ENCODE data around the gene HSCB.
"Not testable (repeated sequence)": the region's sequence is repeated elsewhere in the genome, so short reads cannot be mapped to it uniquely, and the experiment has no call there.

HSCB gene, protein sequence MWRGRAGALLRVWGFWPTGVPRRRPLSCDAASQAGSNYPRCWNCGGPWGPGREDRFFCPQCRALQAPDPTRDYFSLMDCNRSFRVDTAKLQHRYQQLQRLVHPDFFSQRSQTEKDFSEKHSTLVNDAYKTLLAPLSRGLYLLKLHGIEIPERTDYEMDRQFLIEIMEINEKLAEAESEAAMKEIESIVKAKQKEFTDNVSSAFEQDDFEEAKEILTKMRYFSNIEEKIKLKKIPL

DNA sequence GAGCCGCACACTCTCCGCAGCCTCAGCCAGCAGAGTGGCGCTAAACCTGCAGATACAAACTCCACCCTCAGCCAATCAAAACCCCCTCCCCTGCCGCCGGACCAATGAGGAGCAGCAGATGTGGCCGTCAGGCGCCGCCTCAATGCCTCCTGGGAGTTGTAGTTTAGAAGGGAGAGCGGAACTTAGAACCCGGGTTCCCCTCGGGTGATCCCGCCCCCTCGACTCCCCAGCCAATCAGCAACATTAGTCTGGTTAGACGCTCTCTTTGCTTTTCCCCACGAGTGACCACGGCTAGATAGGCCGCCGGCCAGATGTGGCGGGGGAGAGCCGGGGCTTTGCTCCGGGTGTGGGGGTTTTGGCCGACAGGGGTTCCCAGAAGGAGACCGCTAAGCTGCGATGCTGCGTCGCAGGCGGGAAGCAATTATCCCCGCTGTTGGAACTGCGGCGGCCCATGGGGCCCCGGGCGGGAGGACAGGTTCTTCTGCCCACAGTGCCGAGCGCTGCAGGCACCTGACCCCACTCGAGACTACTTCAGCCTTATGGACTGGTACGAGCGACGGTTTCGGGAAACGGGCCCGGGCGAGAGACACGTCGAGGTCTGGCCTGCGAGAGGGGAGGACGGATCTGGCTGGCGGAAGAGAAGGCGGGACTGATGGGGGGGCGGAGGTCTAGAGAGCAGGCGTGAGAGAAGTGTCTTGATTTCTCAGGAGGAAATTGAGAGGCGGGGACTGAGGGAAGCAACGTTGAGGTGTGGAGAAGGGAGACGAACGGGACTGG lies at the start of gene HSCB, which contains the start of gene CHEK2:
HSCB (plus strand) TSS at position 255 of the 777 bp plus-strand sequence; CDS start at position 312, 57 bp downstream.
CHEK2 (minus strand) TSS at position 36 of the 777 bp plus-strand sequence. CDS start 7,099 bp downstream, outside the sequence.
- DNase-seq: peak; percentile 100

DNA sequence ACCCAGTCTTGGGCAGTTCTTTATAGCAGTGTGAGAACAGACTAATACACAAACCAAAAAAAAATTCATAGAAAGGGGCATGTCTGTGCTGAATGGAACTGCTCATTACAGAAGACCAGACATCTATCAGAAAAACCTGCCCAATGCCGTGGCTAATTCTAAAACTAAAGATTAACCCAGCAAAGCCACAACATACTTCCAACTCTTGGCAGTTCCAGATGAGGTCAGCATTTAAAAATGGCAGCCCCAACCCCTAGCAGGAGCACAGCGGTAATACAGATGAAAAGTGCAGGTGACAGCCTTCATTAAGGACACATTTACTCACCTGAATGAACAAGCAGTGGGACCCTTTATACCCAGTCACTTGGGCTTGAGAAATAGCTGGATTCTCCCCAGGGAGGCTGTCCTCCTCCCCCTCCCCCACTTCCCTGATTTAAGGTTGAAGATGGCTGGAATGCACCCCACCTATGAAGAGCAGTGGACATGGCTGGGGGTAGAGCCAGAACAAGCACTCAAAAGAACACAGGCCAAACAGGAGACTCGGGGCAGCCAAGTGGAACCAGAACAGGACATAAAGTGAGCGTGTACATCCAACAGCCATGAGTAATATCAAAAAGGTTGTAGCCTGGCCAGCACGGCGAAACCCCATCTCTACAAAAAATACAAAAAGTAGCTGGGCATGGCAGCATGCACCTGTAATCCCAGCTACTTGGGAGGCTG lies 48.6 kb upstream of the HSCB start:
- not testable (repeated sequence) for DNase-seq

DNA sequence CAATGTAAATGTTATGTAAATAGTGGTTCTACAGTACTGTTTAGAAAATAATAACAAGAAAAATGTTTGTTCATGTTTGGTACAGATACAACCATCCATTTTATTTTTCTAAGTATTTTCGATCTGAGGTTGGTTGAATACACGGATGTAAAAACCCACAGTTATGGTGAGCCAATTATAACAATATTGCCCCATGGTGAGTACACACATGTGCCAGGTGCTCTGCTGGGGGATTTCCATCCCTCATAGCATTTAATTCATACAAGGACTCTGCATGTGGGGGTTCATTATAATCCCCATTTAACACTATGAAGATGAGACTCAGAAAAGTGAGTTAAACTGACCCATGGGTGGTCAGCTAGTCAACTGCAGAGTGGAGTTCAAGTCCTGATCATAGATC lies 38.9 kb upstream of the HSCB start:
- no peak for DNase-seq

DNA sequence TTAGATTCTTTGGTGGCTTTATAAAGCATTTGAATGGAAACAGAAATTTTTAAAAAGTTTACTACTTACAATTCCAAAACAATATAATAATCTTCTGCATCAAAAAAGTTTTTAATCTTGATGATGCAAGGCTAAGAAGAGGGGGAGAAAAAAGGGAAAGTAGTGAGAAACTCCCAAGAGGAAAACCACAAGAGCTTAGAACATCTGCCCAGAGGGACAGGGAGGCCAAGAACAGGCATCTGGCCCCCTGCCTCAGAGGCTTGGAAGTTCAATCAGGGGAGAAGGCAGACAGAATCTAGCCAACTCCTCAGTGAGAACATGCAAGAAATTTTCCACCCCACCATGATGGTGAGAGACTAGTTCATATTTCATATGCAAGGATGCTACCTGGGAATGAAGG lies 38.4 kb upstream of the HSCB start:
- DNase-seq: no peak

DNA sequence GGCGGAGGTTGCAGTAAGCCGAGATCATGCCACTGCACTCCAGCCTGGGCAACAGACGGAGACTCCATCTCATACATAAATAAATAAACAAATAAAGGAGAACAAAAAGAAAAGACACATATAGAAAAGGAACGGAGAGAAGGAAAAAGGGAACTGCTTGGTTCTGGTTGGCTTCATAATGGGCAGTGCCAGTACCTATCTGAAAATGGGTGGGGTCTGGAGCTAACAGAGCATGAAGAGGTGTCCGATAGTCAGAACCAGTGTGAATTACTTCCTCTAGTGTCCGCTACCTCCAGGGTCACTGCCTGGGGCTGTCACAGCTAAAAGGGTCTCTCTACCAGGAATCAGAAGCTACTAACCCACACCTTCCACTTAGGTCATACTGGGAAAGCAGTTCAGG lies 35.0 kb upstream of the HSCB start:
- DNase-seq: no peak

DNA sequence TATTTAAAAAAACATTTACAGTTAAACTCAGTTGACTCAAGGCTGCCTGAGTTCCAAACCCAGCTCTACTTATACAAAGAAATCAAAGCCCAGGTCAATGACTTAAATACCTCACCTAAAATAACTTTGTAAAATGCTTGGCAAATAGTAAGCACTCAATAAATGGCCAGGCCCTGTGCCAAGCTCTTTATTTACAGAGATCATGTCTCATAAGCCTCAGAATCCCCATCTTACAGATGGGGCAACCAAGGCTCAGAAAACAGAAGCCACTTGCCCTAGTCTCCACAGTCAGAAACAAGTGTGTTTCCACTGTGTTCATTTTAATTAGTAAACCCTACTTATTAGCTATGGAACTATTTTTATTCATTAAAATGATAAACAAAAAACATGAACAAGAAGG lies 31.7 kb upstream of the HSCB start:
- DNase-seq: no peak

DNA sequence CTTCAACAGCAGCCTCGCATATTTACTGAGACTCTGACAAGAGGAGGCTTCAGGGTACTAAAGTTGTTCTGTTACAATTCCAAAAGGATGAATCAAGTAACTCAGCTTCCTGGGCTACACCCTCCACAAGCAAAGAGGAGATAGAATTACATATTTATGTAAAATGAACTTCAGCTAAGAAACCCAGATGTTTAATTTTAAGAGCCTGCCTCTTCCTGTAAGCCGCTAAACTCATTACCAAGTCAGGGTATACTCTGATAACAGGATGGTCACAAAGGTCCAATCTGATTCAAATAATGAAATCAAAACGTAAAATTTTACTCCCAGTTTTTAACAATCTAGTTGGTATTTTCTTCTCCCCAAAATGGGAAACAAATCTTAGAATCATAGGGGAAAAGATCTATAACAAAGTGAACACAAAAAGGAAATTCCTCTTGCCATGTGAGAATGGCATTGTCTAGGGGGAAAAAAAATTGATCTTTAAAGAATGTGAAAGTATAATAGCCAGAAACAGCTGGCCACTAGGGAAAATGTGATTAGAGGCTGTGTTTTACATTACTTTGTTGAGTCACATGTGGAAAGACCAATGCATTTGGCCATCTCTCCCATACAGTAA lies 31.2 kb upstream of the HSCB start:
- DNase-seq: no peak

DNA sequence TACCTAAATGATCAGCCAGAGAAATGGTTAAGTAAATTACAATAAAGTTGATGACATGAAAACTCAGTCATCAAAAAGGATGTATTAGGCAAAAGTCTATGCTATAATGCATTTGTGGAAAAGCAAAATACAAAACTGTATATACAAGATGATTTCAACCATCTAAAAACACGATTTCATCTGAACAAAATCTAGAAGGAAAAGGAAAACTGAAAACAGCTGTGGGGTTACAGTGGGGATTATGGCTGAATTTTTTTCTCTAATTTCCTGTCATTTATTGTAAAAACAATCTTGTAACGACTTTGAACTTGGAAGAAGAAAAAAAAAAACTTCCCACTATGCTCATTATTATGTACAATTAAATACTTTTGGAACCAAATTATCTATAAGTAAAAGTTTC lies 30.5 kb upstream of the HSCB start:
- DNase-seq: no peak

DNA sequence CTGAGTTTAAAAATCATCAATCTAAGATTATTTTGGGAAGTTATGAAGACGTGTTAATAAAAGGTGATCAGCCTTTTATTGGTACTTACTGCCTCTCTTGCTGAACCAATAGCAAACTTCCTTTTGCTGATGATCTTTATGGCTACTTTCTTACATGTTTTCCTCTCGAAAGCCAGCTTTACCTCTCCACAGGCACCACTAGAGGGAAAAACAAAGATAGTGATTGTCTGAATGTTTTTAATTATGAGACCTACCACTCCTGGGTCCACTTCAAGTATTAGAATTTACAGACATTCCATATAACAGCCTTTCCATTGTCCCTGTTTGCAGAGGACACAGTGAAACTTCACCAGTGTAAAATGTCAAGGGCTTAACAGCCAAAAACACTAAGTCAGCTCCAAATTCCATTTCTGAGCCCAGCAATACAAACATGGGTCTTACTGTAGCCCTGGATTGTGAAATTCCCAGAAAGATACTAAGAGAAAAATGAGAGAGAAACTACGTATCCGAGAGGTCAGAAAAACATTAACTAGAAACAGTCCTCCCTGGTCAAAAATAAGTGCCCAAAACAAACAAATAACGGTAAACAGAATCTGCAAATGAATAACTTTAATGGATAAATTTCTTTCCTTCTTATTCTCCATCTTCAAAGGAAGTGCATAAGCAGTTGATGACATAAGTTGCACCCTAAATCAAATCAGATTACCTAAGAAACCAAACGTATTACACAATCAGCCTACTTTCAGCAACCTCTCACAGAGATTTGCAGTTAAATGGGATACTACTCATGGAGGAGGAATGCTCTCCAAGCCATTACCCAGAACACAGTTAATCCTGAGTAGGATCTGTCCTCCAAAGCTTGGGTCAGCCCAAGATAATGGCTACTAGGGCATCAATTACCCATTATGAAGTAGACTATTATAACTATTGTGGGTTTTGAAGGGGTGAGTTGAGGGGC lies 29.7 kb upstream of the HSCB start:
- DNase-seq: no peak

DNA sequence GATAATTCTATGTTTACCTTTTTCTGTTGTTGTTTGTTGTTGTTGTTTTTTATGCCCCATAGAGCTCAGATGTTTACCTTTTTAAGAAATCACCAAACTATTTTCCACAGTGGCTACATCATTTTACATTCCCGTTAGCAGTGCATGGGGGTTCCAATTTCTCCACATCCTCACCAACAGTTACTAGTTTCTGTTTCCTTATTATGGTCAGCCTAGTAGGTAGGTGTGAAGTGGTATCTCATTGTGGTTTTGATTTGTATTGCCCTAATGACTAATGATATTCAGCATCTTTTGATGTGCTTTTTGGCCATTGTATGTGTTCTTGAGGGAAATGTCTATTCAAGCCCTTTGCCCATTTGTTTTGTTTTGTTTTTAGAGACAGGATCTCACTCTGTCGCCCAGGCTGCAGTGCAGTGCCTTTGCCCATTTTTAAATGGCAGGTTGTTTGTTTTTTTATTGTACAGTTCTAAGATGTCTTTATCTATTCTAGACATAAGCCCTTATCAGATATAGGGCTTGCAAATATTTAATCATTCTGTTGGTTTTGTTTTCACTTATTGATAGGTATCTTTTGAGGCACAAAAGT lies 27.7 kb upstream of the HSCB start:
- peak; percentile 65 for DNase-seq

DNA sequence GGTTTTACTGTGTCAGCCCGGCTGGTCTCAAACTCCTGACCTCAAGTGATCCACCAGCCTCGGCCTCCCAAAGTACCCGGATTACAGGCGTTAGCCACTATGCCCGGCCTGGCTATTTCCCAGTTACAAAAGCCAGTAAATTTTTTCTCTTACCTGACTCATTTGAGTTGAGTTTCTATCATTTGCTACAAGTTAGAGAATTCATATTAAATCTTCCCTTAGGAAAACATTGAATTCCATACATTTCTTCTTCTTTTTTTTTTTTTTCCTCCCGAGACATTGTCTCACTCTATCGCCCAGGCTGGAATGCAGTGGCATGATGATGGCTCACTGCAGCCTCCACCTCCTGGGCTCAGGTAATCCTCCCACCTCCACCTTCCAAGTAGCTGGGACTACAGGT lies 26.2 kb upstream of the HSCB start:
- no peak for DNase-seq

DNA sequence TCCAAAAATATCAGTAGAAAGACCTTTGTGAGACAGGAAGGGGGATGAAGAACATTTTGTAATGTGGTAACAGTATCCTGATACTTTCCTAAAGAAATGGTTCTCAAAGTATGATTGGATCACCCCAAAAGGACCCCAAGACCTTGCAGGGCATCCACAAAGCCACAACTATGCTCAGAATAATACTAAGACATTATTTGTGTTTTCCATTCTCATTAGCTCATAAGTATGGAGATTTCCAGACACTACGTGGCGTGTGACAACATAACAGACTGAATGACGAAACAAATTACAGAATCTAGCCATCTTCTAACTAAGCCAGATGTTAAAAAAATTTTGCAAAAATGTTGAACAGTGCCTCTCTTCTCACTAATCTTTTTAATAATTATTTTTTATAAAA lies 25.2 kb upstream of the HSCB start:
- no peak for DNase-seq

DNA sequence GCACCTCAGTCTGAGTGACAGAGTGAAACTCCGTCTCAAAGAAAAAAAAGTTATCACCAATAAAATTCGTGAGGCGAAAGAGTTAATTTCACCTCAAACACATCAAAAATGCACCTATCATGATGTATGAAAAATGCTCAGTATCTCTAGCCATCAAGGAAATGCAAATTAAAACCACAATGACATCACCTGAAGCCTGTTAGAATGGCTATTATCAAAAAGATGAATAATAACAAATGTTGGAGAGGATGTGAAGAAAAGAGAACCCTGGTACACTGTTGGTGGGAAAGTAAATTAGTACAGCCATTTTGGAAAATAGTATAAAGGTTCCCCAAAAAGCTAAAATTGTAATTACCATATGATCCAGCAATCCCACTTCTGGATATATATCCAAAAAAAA lies 23.8 kb upstream of the HSCB start:
- DNase-seq: peak; percentile 16

DNA sequence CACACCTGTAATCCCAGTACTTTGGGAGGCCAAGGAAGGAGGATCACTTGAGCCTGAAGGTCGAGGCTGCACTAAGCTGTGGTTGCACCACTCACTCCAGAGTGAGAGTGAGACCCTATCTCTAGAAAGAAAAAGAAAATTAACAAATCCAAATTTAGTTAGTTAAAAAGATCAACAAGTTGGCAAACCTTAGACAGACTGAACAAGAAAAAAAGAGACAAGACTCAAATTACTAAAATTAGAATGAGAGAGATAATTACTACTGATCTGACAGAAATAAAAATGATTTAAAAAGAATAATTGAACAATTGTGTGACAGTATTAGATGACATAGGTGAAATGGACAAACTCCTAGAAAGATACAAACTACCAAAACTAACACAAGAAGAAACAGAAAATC lies 13.8 kb upstream of the HSCB start:
- no peak for DNase-seq

DNA sequence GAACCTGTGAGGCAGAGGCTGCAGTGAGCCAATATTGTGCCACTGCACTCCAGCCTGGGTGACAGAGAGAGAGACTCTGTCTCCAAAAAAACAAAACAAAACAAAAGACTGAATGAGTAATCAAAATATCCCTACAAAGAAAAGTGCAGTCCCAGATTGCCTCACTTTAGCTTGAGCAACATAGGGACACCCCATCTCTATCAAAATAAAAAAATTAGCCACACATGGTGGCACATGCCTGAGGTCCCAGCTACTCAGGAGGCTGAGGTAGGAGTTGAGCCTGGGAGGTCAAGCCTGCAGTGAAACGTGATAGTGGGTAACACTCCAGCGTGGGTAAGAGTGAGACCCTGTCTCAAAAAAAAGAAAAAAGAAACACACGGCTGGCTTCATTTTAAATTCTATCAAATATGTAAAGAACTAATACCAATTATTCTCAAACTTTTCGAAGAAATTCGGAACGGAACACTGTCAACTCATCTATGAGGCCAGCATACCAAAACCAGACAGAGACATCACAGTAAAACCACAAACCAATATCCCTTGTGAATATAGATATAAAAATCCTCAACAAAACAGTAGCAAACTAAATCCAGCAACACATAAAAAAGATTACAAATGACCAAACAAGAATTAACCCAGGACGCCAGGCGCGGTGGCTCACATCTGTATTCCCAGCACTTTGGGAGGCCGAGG lies 13.1 kb upstream of the HSCB start:
- no peak for DNase-seq

DNA sequence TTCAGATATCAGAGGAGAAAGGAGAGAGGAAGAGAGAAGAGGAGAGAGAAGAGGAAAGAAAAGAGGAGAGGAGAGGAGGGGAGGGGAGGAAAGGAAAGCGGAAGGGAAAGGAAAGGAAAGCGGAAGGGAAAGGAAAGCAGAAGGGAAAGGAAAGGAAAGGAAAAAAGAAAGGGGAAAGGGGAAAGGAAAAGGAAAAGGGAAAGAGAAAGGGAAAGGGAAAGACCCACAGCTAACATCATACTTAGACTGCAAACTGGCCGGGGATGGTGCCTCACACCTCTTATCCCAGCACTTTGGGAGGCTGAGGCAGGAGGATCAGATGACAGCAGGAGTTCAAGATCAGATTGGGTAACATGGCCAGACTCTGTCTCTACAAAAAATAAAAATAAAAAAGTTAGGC lies 11.7 kb upstream of the HSCB start:
- no peak for DNase-seq

DNA sequence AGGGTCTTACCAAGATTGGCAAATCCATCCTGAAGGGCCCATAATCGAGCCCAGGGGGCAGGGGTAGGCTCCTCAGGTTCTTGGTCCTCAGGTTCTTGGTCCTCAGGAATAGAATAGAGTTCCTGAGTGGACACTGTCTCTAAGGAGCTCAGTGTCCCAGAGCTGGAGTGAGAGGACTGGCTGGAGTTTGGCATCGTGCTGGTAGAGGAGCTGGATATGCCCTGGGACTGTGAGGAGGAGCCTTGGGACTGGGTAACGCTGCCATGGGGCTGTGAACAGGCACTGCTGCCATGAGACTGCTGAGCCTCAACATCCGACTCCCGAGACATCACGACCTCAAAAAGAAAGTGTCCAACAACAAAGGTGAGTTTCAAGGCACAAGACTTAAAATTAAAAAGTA lies 7.4 kb upstream of the HSCB start:
- DNase-seq: no peak

DNA sequence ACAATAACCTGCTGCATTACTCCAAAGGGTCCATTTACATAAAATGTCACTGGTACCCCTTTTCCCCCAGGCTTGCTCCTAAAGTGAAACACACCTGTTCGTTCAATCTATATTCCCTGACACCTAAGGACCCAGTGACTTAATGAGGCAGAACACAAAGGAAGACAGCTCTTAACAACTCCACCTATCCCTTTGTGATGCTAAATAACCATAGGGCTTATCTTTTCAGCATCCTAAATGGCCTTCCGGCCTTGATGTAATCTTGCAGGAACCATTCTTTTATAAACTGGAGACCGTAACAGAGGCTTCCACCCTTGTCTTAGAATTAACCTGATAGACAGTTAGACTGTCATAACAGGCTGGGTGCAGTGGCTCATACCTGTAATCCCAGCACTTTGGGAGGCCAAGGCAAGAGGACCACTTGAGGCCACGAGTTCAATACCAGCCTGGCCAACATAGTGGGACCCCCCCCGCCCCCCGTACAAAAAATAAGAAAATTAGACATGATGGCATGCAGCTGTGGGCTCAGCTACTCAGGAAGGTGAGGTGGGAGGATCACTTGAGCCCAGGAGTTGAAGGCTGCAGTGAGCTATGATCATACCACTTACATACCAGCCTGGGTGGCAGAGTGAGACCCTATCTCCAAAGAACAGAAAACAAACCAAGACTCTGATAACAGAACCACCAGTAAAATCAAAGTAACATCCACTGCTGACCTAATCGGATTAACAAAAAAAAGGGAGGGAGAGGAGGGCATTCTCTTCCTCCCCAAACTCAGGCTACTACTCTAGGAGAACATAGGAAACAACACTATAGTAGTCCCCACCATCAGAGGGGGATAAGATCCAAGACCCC lies 5.3 kb upstream of the HSCB start:
- DNase-seq: no peak

DNA sequence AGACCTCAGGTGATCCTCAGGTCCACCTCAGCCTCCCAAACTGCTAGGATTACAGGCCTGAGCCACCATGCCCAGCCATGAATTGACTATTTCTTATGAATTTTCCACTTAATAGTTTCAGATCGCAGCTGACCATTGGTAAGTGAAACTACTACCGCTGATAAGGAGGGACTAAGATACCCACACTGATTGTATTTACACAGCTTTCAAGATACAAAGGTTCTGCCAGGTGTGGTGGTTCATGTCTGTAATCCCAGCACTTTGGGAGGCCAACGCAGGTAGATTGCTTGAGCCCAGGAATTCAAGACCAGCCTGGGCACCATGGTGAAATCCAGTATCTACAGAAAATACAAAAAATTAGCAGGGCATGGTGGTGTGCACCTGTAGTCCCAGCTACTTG lies 4.1 kb upstream of the HSCB start:
- DNase-seq: no peak

DNA sequence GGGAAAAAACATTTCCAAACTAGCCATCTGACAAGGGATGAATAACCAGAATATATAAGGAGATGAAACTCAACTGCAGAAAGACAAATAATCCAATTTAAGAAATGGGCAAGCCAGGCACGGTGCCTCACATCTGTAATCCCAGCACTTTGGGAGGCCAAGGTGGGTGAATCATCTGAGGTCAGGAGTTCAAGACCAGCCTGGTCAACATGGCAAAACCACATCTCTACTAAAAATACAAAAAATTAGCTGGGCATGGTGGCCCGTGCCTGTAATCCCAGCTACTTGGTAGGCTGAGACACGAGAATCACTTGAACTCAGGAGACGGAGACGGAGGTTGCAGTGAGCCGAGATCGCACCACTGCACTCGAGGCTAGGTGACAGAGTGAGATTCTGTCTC lies 3.0 kb upstream of the HSCB start:
- DNase-seq: not testable (repeated sequence)

Data from activated CD4-positive, alpha-beta T cell treated with anti-CD3 and anti-CD28 coated beads, Interleukin-2, amount 50 U/mL, for 16 hours (primary cell).